DMS153 (cell line): ENCODE data around the gene RBM17.
"Not testable (repeated sequence)": the region's sequence is repeated elsewhere in the genome, so short reads cannot be mapped to it uniquely, and the experiment has no call there.

Experiments
- DNase-seq: peaks from one replicate; lab custom pipeline; 2025; lab: John Stamatoyannopoulos, UW

RBM17 gene

DNA sequence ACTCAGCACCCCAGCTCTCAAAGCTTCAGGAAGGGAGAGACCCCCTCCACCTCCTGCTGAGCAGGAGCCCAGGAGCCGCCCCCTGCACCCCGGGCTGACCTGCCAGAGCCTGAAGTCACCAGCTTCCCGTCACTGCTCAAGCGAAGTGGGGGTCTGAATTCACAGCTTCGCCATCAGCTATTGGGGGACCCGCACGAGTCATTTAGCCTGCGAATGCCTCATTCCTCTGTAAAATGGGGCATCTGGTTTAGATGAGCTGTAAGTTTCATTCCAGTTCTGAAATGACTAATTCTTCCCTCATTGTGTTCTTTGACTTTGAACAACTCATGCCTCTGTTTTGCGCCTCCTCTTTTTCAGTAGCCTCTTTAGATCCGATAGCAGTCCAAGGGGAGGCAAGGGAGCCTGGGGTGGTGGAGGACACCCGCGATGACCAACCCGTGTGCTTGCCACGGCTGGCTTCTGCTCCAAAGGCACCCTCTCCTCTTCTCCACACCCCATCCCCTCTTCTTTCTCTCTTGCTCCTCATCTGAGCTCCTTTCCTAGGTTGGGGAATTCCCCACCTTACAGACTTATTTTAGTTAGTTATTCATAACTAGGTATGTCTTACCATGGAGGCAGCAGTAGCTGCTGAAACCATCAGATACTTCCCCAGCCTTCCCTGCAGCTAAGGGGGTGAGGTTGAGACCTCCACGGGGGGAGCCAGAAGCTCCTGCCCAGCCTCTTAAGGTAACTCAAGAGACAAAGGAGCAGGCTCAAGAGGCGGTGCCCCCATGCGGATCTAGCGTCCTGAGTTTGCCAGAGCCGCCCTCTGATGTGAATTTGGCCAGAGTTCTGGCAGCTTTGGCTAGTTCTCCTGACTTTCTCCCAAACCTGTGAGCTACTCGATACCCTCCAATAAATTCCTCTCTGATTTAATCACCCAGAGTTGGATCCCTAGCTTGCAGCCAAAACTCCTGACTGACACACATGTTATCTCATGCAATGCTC, 47.7 kb downstream of the RBM17 start:
- no peak for DNase-seq

DNA sequence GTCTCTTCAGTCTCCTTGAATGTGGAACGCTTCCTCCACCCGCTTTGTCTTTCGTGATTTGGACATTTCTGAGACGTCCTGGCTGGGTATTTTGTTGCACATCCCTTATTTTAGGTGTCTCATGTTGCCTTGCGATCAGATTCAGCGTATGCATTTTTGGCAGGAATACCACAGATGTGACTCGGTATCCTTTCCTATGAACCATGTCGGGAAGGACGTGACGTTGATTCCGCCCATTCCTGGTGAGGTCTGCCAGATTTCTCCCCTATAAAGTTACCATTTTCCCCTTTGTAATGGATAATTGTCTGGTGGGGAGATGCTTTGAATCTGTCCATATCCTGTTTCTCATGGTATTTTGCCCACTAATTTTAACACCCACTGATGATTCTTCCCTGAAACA, 49.6 kb downstream of the RBM17 start:
- no peak for DNase-seq

DNA sequence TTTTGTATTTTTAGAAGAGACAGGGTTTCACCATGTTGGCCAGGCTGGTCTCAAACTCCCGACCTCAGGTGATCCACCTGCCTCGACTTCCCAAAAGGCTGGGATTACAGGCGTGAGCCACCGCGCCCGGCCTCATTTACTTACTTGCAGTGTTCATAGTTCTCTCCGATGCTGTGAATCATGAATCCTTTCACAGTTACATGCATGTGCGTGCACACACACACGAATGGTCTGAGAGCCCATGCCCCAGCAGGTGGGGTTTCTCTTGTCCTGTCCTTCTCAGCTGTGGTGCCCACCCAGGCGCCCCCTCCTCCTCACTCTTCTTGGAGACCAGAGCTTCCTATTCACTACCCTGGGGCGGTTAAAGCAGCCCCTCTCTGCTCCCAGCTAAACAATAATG, 50.6 kb downstream of the RBM17 start:
- DNase-seq: no peak

DNA sequence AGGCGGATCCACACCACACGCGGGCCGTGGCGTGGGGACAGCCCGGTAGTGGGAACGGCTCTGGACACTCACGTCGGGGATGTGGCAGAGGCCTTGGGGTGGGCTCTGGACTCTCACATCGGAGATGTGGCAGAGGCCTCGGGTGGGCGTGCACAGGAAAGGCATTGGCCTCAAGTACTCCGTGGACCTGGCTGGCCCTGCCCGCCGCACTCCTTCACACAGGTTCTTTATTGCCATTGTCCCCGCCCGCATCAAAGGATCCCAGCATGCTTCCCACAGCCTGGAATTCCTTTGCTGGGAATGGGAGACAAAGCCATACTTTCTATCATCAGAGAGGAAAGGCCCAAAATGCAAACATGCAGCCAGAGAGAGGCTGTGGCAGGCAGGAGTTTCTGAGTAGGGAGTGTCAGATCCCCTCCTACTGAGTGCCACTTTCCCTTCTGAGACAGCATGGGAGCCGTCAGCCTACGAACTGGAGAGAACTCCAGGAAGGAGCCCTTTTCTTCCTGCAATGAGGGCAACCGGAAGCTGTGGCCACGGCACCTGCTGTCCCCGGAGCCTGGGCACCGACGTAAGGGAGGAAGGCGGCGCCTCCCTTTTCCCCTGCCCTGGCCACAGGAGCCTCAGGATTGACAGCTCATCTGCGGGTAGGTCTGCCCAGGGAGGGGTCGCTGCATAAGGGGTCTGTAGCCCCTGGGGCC, 51.5 kb downstream of the RBM17 start:
- DNase-seq: no peak

DNA sequence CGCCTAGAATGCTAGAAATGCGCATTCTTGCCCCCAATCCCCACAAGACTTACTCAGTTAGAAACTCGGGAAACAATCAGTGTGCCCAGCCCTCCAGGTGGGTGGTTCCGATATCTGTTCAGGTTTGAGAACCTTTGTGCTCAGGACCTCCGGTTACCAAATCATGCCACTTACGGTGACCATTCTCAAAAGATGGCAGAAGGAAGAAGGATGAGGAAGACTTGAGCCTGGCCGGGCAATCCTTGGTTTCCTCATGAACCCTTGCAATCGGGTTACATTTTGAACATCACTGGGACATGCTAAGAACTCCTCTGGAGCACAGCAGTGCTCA, 52.1 kb downstream of the RBM17 start:
- DNase-seq: no peak

DNA sequence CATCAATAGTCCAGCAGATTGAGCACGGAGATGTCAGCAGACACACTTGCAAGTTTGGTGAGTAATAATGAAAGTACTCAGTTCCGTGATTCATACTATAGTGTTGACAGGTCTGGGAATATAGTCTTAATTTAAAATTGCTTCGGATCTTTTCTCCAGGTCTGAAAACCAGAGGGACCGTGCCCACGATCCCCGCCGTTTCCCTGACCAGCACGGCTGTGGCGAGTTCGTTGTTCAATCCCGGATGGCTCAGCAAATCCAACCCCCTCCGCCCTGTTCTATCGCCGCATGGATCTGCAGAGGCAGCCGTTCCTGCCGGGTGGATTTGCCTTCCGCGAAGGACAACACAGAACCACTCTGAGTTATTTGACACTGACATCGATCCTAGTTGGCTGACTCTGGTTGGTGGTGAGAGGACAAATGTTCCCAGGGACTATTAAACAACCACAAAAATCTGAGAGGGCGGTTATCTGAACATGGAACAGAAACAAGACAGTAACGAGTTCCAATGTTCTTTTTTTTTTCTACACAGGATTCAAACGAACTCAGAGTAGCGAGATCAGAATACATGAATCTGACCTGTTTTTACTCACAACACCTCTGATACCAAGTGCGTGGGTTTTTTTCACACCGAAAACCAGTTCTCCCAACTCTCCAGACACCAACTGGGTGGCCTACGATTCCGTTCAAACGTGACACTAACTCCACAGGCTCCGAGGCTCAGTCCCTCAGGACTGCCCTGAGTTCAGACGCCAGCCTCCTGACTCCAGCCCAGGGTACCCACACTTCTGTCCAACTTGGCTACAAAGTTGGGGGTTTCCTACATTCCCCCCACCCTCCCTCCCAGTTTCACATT, 52.7 kb downstream of the RBM17 start:
- no peak for DNase-seq

DNA sequence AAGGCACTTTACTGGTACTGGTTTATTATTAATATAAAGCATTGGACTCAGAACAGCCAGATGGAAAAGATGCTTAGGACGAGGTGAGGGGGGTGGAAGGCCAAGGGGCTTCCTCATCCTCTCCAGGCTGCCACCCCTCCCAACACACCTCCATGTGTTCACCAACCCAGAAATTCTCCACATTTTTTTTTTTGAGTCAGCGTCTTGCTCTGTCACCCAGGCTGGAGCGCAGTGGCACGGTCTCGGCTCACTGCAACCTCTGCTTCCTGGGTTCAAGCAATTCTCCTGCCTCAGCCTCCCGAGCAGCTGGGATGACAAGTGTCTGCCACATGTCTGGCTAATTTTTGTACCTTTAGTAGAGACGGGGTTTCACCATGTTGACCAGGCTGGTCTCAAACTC, 53.4 kb downstream of the RBM17 start:
- DNase-seq: not testable (repeated sequence)

DNA sequence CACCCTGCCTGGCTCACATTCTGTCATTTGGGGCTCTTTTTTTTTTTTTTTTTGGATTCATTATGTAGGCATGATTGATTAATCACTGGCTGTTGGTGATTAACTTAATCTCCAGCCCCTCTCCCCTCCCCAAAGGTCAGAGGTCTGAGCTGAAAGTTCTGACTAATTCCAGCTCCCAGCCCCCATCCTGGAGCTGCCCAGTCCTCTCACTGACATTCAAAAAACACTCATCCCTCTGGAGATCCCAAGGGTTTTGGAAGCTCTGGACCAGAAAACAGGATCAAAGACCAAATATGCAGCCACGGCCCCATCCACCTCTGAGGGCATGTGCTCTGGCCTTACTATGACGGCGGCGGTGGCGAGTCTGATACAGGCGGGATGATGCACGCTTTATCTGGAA, 53.8 kb downstream of the RBM17 start:
- DNase-seq: no peak

DNA sequence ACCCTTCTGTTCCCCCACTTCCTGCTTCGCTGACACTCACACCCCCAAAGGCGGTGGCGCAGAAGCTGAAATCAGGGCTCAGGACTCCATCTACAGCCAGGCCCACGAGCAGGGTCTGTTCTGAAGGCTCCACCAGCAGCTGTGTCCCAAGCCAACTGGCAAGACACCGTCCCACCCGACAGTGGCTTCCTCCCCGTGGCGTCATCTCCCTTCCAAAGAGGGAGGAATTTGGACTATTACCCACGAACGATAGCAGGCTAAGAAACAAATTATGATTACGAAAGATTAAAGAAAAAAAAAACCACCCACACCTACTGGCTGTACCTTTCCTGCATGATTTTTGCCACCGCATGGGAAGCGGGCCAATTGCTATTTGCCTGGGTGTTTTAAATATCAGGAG, 54.3 kb downstream of the RBM17 start:
- no peak for DNase-seq

DNA sequence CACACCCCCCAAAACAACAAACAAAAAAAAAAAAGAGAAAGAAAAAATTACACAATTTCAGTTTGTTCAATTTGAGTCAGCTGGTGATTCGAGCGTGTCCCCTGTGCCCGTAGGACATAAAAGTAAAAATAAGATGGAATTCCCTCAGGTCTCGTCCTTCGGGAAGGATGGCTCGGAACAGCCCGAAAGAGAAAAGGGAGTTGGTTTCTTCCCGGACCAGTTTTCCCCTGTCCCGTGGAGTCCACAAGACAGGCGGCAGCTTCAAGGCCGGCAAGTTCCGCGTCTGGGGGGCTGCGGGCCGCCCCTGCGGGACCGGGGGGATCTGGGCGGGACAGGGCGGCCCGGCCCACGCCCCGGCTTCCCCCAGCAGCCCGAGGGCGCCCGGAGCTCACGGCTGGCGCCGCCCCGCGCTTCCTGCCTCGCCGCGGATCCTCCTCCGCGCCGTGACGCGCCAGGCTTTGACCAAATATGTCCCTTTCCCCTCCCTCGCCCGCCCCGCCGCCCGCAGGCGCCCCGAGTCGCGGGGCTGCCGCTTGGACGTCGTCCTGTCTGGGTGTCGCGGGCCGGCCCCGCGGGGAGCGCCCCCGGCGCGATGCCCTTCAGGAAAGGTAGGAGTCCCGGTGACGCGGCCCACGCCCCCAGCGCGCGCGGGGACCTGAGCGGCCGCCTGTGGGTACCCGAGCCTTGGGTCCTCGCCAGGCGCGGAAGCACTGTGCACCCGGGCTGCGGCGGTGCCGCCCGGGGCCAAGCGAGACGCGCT, 55.8 kb downstream of the RBM17 start:
- DNase-seq: no peak

DNA sequence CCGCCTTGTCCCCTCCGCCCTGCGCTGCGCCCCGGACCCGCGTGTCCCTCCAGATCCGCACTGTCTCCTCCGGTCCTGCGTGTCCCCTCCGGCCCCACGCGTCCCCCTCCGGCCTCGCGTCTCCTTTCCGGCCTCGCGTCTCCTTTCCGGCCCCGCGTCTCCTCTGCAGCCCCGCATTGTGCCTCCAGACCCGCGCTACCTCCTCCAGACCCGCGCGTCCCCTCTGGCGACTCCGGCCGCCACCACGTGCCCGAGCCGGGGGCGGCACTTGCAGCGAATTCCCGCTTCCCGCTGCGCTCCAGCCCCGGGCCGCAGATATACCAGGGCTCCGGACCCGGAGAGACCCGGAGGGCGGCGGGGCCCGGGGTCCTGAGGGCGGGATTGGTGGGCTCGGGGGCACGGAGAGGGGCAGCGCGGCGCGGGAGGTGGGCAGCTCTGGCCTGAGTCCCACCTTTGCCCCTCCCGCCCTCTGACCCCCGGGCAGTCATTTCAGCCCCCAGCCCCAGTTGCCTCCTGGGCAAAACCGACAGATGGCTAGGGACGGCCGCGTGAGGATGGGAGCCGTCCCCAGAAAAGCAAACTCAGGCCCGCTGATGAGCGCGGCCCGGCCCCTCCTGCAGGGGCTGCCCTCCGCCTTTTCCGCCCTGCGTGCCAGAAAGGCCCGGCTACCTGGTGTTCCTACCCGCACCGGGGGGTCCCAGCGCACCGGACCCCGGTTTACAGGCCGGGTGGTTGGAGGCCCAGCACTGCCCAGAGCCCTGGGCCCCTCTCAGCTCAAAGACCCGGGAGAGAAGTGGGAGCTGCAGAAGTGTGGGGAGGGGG, 56.5 kb downstream of the RBM17 start:
- DNase-seq: no peak

DNA sequence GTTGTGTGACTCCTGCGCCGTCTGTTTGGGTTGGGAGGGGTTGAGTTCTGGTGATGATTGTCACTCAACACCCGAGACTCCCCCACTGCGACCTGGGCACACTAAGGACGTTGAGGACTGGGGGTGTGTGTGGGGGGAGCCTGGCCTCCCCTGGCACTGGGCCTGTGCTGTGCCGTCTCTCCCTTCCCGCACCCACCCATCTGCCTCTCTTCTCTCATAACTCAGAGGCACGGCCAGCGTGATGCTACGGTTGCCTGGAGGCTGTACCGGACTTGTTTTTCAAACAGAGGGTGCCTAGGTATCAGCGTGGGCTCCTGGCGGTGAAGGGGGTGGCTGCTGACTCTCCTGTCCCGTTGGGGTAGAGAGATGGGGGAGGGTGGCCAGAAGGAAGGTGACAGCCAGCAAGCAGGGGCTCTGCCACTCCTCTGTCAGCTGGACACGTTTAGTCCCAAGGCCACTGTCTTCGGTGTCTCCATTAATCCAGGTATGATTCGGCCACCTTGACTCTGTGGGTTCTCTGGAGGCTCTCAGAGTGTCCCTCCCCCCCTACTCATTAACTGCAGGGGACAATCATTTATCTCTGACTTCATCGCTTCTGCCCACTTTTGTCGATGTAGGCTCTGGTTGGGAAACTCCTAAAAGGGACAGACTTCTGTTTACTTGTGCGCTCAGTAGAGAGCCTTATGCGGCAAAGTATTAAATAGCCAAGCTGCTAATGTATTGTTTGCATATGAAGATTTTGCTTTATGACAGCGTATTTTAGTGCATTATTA, 57.4 kb downstream of the RBM17 start:
- DNase-seq: no peak

DNA sequence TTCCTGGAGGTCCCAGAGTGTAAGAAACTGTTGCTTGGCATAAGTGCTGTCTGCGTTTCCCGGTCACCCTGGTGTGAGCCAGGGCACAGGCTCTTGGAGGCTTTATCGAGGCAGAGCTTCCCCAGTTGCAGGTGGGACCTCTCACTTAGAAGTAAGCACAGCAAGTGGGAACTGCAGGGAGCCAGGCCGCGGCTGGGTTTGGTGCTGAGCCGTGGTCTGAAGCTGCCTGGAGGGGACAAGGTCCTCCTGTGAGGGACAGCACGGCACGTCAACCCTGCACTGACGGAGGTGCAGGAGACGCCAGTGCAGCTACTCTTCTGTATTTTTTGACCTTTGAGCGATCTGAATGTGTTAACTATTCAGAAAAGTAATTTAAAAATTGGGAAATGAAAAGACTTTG, 58.1 kb downstream of the RBM17 start:
- DNase-seq: no peak

DNA sequence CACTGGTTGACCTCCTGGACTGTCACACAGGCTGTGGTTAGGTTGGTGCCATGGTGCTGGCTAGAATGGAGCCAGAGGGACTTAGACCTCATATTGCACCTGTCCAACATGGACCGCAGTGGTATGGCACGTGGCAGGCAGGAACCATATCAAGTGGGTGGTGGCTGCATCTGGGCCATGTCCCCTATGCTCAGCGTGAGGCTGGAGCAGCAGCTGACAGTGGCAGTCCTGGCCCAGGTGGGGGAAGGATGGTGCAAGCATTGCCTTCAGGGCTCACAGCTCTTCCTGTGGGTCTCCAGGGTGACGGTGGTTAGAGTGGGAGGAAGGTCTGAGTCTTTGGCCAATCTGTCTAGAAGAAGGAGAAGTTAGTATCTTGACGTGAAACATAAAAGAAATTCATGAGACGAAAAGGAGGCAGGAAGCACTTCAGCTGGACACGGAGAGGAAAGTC, 59.4 kb downstream of the RBM17 start:
- DNase-seq: no peak

DNA sequence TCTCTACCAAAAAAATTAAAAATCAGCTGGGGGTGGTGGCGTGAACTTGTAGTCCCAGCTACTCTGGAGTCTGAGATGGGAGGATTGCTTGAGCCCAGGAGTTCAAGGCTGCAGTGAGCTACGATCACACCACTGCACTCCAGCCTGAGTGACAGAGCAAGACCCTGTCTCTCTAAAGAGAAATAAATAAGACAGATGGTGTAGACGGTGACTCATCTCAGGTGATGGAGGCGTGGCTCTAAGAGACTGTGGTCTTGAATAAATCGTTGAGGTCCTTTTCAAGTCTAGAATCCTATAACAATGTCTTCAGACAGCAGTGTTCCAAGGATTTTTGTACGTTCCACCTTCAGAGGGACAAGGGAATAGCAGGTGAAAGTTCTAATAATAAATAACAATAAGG, 60.1 kb downstream of the RBM17 start:
- no peak for DNase-seq

DNA sequence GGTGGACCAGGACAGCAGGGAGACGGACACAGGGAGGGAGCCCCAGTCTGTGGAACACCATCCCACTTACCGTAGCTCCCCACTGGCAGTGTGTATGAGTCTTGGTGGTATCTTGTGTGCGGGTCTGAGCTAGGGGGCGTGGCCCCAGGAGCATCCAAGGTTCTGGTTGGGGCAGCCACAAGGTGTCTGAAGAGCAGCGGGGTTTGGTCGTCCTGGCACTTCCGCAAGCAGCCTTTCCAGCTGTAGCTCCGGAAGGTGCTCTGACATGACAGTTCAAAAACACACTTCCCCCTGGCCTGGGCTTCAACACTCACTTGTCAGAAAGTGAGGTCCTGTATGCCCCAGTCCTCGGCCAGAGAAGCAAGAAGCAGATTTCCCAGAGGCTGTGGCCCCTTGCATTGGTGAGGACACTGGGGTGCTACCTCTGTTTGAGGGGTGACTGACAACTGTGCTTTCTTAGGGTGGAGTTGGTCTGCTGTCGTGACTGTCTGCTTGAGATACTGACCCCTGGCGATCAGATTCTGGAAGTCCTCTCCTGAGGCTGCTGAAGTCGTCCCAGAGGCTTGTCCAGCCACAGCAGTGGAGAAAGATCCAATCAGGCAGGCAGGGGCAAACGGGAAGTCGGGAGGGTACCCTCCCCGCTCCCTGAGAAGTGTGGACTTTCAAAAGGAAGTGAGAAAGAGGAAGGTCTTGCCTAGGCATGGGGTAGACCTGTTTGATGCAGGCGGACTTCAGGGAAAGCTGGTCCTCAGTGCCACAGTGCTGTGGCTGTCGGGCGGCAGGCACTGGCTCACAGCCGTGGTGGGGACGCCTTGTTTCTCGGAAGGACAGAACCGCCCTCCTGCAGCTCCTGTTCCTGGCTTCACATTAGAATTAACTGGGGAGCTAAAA, 62.5 kb downstream of the RBM17 start:
- DNase-seq: no peak

DNA sequence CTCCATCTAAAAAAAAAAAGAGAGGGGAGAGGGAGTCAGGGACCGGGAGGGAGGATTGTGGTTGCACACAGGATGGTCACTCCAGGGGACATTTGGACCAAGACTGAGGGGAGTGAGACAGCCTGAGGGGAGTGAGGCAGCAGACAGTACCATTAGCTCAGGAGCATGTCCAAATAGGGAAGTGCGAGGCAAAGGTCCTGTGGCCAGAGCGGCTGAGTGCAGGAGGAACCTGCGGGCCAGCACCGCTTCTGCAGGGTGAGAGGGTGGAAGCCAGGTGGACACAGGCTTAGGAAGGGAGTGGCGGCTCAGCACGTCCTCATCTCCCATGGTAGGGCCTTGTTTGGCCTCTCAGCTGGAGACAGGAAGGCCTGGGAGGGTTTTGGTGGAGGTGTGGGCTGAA, 65.0 kb downstream of the RBM17 start:
- DNase-seq: no peak

DNA sequence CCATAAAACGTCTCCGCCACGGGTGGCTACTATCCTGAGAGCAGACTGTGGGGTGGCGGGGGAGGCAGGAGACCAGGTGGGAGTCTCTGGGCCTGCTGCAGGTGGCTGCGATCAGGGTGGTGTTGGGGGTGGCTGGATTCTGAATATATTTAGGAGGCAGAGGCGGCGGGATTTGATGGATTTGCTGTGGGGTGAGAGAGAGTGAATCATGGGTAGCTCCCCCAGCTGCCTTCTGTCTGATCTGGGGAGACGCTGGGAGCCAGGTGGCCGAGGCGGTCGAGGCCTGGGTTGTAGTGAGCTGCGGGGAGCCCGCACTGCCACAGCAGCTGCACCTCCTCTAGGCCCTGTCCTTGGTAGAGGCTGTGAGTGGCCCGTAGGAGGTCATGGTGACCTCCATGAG, 65.7 kb downstream of the RBM17 start:
- no peak for DNase-seq

DNA sequence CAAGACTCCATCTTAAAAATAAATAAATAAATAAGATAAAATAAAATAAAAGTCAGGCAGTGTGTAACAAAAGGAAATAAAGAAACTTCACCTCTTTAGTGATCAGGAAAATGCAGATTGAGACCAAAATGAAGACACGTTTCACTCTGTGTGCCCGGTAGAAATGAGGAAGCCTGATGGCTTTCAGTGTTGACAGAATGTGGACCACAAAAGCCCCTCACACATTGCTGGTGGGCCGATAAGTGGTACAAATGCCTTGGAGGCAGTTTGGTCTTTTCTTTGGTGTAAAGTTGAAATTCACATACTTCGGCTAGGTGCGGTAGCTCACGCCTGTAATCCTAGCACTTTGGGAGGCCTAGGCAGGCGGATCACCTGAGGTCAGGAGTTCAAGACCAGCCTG, 69.4 kb downstream of the RBM17 start:
- no peak for DNase-seq
